Ovary (tissue), 3 donors: ENCODE results near the gene SYNDIG1.

Experiments
- CTCF ChIP-seq, 3 donors: fragments of 450-650 bp in 2 of 3; fragments of 200-600 bp in 1 of 3; IDR thresholded peaks; one replicate each; pipeline versions ENCODE4 v1.5.1 to v1.8.0; 2016 to 2022; ENCODE audit warnings: antibody characterized with exemption in 3 of 3, mild to moderate bottlenecking in 1 of 3
- POLR2A ChIP-seq: fragments of 450-650 bp; IDR thresholded peaks from one replicate; pipeline ENCODE4 v1.6.1; 2017; ENCODE audit warnings: antibody characterized with exemption, mild to moderate bottlenecking, moderate library complexity
- donor health status: DM: no; HTN: no; CAD: no.

GRCh38 chr20:24572140-24572539 lies 102.7 kb downstream of the SYNDIG1 start:
- TF ChIP-seq CTCF (IDR thresholded peaks at IDR 0.05): no peak
- no peak for TF ChIP-seq POLR2A
